GM21528 (cell line): ENCODE measurements around the gene AZGP1.
"Not testable (repeated sequence)": the region's sequence is repeated elsewhere in the genome, so short reads cannot be mapped to it uniquely, and the experiment has no call there.

ENCODE experiments used
- ATAC-seq: cut with Tn5 transposase; IDR thresholded peaks from one replicate; pipeline ENCODE4 v1.9.1; 2021; ENCODE audit warnings: mild to moderate bottlenecking, moderate library complexity; ENCODE audit not compliant: unreplicated experiment, low FRiP score

AZGP1 gene

GRCh38 chr7:99954643-99955042 is 21.2 kb downstream of the AZGP1 start:
- not testable (repeated sequence) for ATAC-seq

- no peak for ATAC-seq
These were observed 22.2 kb downstream of the AZGP1 start for GRCh38 chr7:99953649-99954048.

GRCh38 chr7:99952649-99953048 is 23.2 kb downstream of the AZGP1 start:
- ATAC-seq, result not testable (repeated sequence)

- not testable (repeated sequence) for ATAC-seq
These were observed 25.0 kb downstream of the AZGP1 start for GRCh38 chr7:99950819-99951218.

- no peak for ATAC-seq
These were observed 26.1 kb downstream of the AZGP1 start for GRCh38 chr7:99949645-99950228.

GRCh38 chr7:99947608-99948007 is 28.2 kb downstream of the AZGP1 start:
- ATAC-seq, result no peak

- ATAC-seq, result no peak
These were observed 31.2 kb downstream of the AZGP1 start for GRCh38 chr7:99944497-99945070.

- no peak for ATAC-seq
These were observed 32.0 kb downstream of the AZGP1 start for GRCh38 chr7:99943641-99944496.

- ATAC-seq, result no peak
These were observed 37.5 kb downstream of the AZGP1 start for GRCh38 chr7:99938296-99938695.

GRCh38 chr7:99935009-99935408 is 40.8 kb downstream of the AZGP1 start:
- ATAC-seq, result not testable (repeated sequence)

- ATAC-seq, result no peak
These were observed 45.5 kb downstream of the AZGP1 start for GRCh38 chr7:99930376-99930775.

GRCh38 chr7:99929730-99930053 is 46.1 kb downstream of the AZGP1 start:
- no peak for ATAC-seq

GRCh38 chr7:99928994-99929729 is 46.7 kb downstream of the AZGP1 start, which contains the start of gene GJC3:
TSS of gene GJC3 (minus strand) at chr7:99929620. CDS start at chr7:99929620, 0 bp downstream.
- ATAC-seq, result no peak

GRCh38 chr7:99928188-99928587 is 47.6 kb downstream of the AZGP1 start:
- ATAC-seq, result no peak

GRCh38 chr7:99927536-99927935 is 48.3 kb downstream of the AZGP1 start:
- no peak for ATAC-seq

GRCh38 chr7:99926321-99926720 is 49.5 kb downstream of the AZGP1 start:
- no peak for ATAC-seq

GRCh38 chr7:99923200-99923599 is 52.6 kb downstream of the AZGP1 start:
- no peak for ATAC-seq

GRCh38 chr7:99920149-99920548 is 55.7 kb downstream of the AZGP1 start:
- no peak for ATAC-seq

GRCh38 chr7:99919814-99920112 is 56.1 kb downstream of the AZGP1 start:
- ATAC-seq, result no peak

- peak; percentile 97 for ATAC-seq
These were observed 56.6 kb downstream of the AZGP1 start, which contains the start of gene TRIM4 for GRCh38 chr7:99918959-99919813. TSS of gene TRIM4 (minus strand) at chr7:99919530. CDS start at chr7:99919401, 129 bp downstream.
